Activated naive CD8-positive, alpha-beta T cell treated with anti-CD3 and anti-CD28 coated beads, Interleukin-2, amount 10 ng/mL, durations not matched to agents 7 days and 5 days (primary cell): ENCODE results near the gene CHCHD6. TPM values are rescaled to one million over a fixed set of nuclear protein-coding genes. Genes with fewer than 3 reads are reported as not detected.
A peak's percentile ranks its signal among the peaks of the same experiment; 100 is the strongest.

Experiments used
- ATAC-seq: fragments of 150-1000 bp; cut with Tn5 transposase; one replicate; pipeline ENCODE4 v1.10.0; 2021; ENCODE audit warnings: low read depth, moderate library complexity
- POLR2A ChIA-PET: fragments of 350-600 bp; sonication (Branson Sonifier 250); formaldehyde crosslinking; loops from one replicate; lab custom pipeline; 2021; ENCODE audit warnings: antibody characterized with exemption; lab: Charles Lee
- DNase-seq: peaks from one replicate; pipeline ENCODE4 v3.0.0; 2021
- H3K27ac Mint-ChIP-seq: one replicate; pipeline ENCODE4 v1.8.0; 2022; ENCODE audit warnings: mild to moderate bottlenecking, mixed read lengths
- H3K27me3 Mint-ChIP-seq: one replicate; pipeline ENCODE4 v1.8.0; 2022; ENCODE audit warnings: mild to moderate bottlenecking, moderate library complexity, mixed read lengths
- H3K36me3 Mint-ChIP-seq: one replicate; pipeline ENCODE4 v1.8.0; 2021; ENCODE audit warnings: mild to moderate bottlenecking, mixed read lengths
- H3K4me1 Mint-ChIP-seq: one replicate; pipeline ENCODE4 v1.8.0; 2021; ENCODE audit warnings: mixed read lengths
- H3K4me3 Mint-ChIP-seq: one replicate; pipeline ENCODE4 v1.8.0; 2022; ENCODE audit warnings: mild to moderate bottlenecking, moderate library complexity, mixed read lengths
- H3K9me3 Mint-ChIP-seq: one replicate; pipeline ENCODE4 v1.8.0; 2021; ENCODE audit warnings: mixed read lengths
- total RNA-seq, 2 experiments: library from RNA; stranded (reverse); gene quantifications; one replicate each; pipeline ENCODE4 v1.2.3, GENCODE V29; 2021

The CHCHD6 gene
- total RNA-seq, 2 experiments from 2014 or later: 5.6 to 7.8 TPM

DNA sequence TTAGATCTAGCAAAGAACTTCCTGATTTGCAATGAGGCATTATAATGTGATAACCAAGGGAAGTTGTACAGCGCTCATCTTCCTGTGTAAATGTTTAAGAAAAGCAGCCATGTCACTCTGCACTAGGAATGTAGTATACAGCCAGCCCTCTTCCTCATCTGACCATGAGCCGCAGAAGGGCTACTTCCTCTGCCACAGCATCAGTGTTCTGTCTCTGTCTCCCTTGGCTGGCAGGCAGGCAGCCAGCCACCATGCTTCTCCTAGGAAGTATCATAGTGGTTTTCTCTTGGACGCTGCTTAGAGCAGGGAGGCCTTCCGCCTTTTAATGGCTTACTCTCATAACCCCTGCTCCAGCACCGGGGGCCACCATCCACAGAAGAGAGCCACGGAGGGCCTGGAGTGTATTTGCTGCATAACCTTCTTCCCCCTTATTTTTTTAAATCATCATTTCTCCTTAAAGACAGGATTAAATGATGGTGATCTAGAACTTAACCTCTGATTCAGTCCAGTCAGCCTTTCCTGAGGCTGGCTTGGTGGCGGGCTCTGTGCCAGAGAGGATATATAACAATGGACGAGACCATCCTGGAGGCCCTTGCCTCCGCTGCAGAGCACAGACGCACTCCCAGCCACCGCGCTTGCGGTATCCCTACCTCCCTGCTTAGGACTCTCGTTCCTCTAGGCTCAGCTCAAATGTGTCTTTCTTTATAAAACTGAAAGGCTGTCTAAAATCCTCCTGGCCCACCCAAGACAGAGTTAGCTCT lies 221.6 kb downstream of the CHCHD6 start:
- Mint-ChIP-seq H3K27me3 (no peaks in the 10 kb centered on the region), H3K36me3 (no peaks in the 10 kb centered on the region), H3K27ac (peak overlapping the region; percentile 43), H3K4me3 (no peak overlapping the region), H3K4me1 (peaks cover 17% of the 10 kb centered on the region), H3K9me3 (no peaks in the 10 kb centered on the region)
- ATAC-seq (no peak), DNase-seq (no peak)
- POLR2A ChIA-PET: no interaction called here

DNA sequence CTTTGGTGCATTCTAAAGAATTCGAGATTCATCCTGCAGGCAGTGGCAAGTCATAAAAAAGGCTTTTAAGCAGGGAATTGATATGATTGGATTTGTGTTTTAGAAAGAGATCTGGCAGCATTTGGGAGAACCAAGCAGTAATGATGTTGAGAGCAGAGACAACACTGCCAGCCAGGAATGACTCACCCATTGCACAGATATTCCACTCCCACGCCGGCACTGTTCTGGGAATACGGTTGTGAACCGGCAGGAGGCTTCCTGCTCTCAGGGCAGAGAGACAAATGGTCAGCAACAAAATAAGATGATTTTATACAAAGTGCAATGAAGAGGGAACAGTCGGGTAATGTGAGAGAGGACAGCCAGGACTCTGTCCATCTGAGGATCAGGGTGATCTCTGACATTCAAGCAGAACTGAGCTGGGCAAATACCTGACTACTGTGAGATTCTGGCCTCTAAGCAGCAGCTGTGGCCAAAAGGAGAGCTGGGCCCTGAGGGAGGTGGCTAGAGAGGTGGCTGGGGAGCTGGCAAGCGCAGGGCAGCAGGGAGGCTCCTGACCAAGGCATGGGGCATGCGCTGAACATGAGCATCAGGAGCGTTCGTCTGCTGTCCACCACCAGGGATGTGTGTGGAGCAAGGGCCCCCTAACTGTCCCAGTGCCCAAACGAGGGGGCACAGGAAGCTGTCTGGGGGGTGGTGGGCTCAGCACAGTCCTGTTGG lies 222.8 kb downstream of the CHCHD6 start:
- POLR2A ChIA-PET: no interaction called here
- Mint-ChIP-seq H3K27me3 (no peaks in the 10 kb centered on the region), H3K27ac (no peak overlapping the region), H3K36me3 (no peaks in the 10 kb centered on the region), H3K4me1 (peaks cover 17% of the 10 kb centered on the region), H3K9me3 (no peaks in the 10 kb centered on the region), H3K4me3 (no peak overlapping the region)
- no peak for DNase-seq
- no peak for ATAC-seq

DNA sequence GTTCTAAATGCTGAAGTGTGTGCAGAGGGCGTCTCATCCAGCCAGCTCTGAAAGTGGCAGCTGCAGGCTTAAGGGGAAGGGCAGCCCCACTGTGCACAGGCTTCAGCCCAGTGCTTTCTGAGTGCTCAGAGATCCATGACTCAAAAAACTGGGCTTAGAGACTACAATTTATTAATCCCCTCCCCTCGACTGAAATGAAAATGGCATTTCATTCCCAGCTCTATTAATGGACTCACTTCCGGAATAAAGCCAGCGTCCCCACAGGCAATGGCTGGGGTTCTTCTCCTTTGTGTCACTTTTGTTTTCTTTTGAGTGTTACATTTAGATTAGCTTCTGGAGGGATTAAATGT lies 223.3 kb downstream of the CHCHD6 start:
- no peak overlapping the region for H3K27ac Mint-ChIP-seq
- DNase-seq: no peak
- H3K36me3 Mint-ChIP-seq: no peaks in the 10 kb centered on the region
- ATAC-seq: no peak
- H3K27me3 Mint-ChIP-seq: no peaks in the 10 kb centered on the region
- POLR2A ChIA-PET: no interaction called here
- H3K4me3 Mint-ChIP-seq: no peak overlapping the region
- peaks cover 18% of the 10 kb centered on the region for H3K4me1 Mint-ChIP-seq
- H3K9me3 Mint-ChIP-seq: no peaks in the 10 kb centered on the region

DNA sequence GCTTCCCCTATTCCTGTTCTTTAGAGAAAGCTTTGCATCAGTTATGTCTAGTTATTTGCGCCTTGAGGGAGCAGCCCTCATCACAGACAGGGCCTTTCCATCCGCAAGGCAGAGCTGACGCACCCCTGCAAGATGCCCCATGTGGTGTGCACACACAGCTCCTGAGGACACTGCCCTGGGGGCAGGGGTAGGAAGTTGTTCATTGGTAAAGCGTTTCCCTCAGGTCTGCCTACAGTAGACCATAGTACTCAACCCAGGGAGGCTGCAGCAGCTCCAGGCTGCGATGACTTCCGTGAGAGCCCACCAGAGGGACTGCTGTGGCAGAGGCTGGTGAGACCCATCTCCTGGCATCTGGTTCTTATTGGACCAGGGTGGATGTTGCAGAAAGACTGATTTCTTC lies 223.8 kb downstream of the CHCHD6 start:
- no peak overlapping the region for H3K4me3 Mint-ChIP-seq

DNA sequence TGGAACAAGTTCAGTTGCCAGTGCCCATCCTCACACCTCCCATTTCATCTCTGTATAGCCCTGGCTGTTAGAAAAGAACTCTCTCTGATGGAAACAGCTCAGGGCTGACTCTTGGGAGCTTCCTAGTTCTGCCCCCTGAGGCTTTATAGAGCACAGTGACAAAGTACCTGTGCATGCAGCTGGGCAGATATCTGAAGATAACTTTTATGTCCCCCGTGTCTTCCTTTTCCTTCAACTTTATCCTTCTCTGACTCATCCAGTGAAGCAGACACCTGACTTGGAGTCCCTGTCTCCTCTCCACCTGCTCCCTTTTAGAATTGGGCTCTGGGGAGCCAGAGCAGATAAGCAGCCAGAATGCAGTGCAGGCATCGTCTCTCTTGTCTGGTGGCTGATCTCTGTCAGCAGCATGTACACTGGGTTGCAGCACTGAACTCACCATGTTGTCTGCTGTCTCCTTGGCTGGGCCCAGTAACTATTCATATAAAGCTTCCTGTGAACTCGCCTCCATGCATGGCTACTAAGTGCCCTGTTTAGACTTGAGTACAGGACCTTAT lies 225.0 kb downstream of the CHCHD6 start:
- H3K27me3 Mint-ChIP-seq: no peaks in the 10 kb centered on the region
- H3K4me1 Mint-ChIP-seq: peaks cover 11% of the 10 kb centered on the region
- ATAC-seq (no peak), DNase-seq (no peak)
- no peak overlapping the region for H3K4me3 Mint-ChIP-seq
- no peak overlapping the region for H3K27ac Mint-ChIP-seq
- no peaks in the 10 kb centered on the region for H3K36me3 Mint-ChIP-seq
- POLR2A ChIA-PET: no interaction called here
- no peaks in the 10 kb centered on the region for H3K9me3 Mint-ChIP-seq

More for the DNA sequence above, 223.8 kb downstream of the CHCHD6 start:
- ATAC-seq (no peak), DNase-seq (no peak)
- H3K27me3 Mint-ChIP-seq: no peaks in the 10 kb centered on the region
- H3K4me1 Mint-ChIP-seq: peaks cover 18% of the 10 kb centered on the region
- no peaks in the 10 kb centered on the region for H3K9me3 Mint-ChIP-seq
- POLR2A ChIA-PET: interaction anchor here (0.6 kb wide), 1 partner anchor 648 kb away, joined by 3 read pairs; no protein-coding TSS in a partner anchor
- H3K27ac Mint-ChIP-seq: no peak overlapping the region
- no peaks in the 10 kb centered on the region for H3K36me3 Mint-ChIP-seq

DNA sequence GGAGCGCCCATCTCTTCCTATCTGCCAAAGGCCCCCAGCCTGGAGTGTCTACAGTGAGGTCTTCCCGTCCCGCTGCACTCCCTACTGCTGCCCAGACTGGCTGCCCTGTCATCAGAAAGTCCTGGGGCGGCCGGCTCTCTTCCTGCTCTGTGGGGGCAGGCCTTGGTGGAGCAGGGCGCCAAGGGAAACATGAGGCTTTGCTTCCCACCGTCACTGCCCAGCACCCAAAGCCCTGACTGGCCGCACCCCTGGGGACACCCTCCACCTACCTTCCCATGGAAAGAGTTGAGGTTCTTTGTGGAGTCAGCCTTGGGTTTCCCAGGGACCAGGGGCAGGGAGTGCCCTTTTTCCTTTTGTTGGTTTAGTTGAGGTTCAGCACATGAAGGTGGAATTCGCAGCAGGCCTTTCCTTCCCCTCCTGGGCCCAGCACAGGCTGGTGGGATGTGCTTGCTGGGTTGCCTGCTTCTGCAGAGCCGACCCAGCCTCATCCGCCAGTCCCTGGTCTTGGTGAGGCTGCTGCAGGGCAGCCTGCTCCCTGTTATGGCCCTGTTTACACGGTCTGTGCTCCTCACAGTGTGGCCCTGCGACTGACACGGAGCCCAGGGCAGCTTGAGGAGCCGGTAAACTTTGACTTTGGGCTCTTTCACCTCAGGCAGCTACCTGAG lies 227.0 kb downstream of the CHCHD6 start:
- DNase-seq (no peak), ATAC-seq (no peak)
- H3K4me3 Mint-ChIP-seq: no peak overlapping the region
- H3K27me3 Mint-ChIP-seq: peaks cover 1% of the 10 kb centered on the region
- no peaks in the 10 kb centered on the region for H3K9me3 Mint-ChIP-seq
- H3K27ac Mint-ChIP-seq: no peak overlapping the region
- POLR2A ChIA-PET: no interaction called here
- H3K4me1 Mint-ChIP-seq: peaks cover 9% of the 10 kb centered on the region
- no peaks in the 10 kb centered on the region for H3K36me3 Mint-ChIP-seq

DNA sequence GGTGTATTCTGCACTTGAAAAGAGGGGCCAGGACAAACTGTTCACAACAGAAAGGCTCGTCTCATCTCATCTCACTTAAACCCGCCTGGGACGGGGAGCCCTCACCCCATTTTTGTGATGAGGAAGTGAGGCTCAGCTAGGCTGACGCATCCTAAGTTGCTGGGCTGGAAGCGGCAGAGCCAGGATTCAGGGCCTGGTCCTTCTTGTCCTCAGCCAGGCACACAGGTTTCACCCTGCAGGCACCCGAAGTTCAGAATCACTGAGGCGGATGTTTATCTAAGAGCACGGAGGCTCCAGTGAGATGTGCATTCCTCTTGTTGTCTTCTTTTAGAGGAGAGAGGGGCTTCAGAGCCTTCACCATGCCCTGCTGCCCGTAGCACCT lies 227.8 kb downstream of the CHCHD6 start:
- Mint-ChIP-seq H3K4me1 (peaks cover 14% of the 10 kb centered on the region), H3K27me3 (peaks cover 2% of the 10 kb centered on the region), H3K9me3 (no peaks in the 10 kb centered on the region), H3K36me3 (no peaks in the 10 kb centered on the region), H3K4me3 (no peak overlapping the region), H3K27ac (no peak overlapping the region)
- POLR2A ChIA-PET: no interaction called here
- DNase-seq (no peak), ATAC-seq (no peak)

DNA sequence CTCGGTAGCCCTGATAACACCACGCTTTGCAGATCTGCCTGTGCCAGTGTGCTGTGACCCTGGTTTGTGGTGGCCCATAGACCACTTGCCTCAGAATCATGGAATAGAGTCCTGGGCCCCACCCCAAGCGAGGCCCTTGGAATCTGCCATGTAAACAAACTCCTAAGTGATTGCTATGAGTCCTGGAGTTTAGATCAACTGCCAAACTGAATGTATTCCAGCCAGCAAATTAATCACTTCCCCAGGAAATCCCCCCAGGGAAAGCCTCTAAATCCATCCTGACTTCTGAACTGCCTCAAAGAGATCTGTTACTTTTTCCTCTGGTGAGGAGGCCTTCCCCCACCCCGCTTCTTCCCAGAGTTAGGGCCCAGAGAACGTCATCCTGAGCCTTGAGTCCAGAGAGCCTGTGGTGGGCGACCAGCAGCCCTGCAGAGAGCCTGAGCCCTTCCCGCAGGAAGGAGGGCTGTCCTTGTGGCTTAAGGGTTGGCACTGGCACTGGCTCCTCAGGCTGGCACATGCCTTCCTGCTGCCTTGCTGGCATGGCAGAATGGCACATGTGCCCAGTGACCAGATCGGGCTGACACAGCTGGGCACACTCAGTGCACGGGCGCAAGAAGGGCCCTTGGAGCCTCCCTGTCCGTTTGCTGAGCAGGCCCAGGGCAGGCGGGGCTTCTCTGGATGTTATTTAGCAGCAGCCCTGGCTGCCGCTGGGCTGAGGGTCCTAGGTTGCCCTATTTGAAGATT lies 228.3 kb downstream of the CHCHD6 start:
- DNase-seq: no peak
- Mint-ChIP-seq H3K4me3 (no peak overlapping the region), H3K9me3 (no peaks in the 10 kb centered on the region), H3K4me1 (peaks cover 18% of the 10 kb centered on the region), H3K27me3 (peaks cover 2% of the 10 kb centered on the region), H3K36me3 (no peaks in the 10 kb centered on the region), H3K27ac (no peak overlapping the region)
- ATAC-seq: no peak
- POLR2A ChIA-PET: no interaction called here

DNA sequence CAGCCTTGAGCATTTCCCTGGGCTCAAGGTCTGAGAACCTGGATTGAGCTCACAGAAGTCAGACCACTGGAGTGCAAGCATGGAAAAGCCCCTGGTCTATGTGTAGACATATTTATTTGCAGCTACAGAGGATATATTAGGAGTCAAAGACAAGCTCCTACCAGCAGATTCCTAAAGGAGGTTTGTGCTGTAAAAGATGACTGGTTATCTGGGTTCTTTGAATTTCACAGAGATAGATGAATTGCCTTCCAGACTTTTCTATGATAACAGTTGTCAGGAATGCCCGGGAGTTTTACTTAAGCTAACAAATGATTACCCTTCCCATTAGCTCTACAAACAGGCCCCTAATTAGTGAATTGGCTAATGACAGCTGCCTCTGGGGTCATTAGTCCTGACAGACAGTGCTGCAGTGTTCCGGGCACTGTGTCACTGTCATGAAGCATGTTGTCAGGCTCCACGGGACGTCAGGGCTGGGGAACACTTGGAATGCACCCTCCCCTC lies 230.0 kb downstream of the CHCHD6 start:
- POLR2A ChIA-PET: interaction anchor here (0.6 kb wide), 1 partner anchor 1770 kb away, joined by 5 read pairs; no protein-coding TSS in a partner anchor
- no peak for ATAC-seq
- no peak for DNase-seq
- Mint-ChIP-seq H3K36me3 (no peaks in the 10 kb centered on the region), H3K4me1 (peaks cover 18% of the 10 kb centered on the region), H3K4me3 (no peak overlapping the region), H3K9me3 (no peaks in the 10 kb centered on the region), H3K27ac (no peak overlapping the region), H3K27me3 (peaks cover 2% of the 10 kb centered on the region)

DNA sequence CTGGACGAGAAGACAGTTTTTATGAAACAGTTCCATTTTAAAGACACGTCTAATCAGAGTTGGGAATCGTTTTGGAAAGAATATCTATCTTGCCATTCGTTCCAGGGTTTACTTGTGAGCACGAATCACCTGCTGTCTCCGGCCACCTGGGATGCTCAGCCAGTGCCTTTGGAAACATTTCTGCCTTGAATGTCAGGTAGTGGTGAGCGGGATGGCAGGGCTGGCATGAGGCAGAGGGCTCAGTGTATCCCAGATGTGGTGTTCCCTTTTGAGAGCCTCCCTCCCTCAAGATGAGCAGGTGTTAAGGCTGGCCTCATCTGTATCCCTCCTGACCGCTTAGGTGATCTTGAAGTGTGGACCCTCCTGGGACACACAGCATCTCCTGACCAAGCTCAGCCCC lies 231.0 kb downstream of the CHCHD6 start:
- Mint-ChIP-seq H3K27ac (no peak overlapping the region), H3K4me1 (peaks cover 18% of the 10 kb centered on the region), H3K36me3 (no peaks in the 10 kb centered on the region), H3K27me3 (peaks cover 2% of the 10 kb centered on the region), H3K9me3 (no peaks in the 10 kb centered on the region), H3K4me3 (no peak overlapping the region)
- POLR2A ChIA-PET: interaction anchor here (0.6 to 2.1 kb wide), 2 partner anchors 23 to 1769 kb away, joined by 5 read pairs; no protein-coding TSS in a partner anchor
- no peak for DNase-seq
- ATAC-seq: no peak

DNA sequence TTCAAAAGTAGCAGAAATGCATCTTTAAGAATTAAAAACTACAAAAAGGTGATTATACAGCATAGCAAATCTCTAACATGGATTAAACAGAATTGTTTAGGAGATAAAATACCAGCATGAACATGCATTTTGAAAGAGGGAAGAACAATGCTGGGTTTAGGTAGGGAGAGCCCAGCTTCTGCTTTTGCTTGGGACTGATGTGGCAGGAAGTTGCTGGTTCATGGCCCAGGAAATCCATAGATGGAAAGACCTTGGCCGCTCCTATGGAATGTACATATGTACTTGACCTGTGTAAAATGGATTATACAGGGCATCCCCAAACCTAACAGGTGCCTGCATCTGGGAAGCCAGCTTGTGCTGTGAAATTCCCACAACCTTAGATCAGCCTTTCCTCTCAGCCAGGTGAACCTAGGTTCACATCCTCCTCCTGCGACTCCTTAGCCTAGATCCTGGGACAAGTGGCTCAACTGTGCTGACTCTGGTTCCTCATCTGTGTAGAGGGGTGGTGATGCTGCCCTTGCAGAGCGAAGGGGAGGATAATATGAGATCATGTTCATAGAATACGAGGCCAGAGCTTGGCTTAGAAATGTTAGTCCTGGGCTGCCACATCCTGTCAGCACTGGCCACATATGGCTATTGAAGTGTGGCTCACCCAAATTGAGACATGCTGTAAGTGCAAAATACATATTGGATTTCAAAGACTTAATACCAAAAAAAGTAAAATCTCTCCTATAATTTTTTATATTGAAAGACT lies 231.9 kb downstream of the CHCHD6 start:
- Mint-ChIP-seq H3K27ac (no peak overlapping the region), H3K36me3 (no peaks in the 10 kb centered on the region), H3K27me3 (peaks cover 4% of the 10 kb centered on the region), H3K9me3 (no peaks in the 10 kb centered on the region), H3K4me3 (peak overlapping the region; percentile 19), H3K4me1 (peaks cover 18% of the 10 kb centered on the region)
- POLR2A ChIA-PET: interaction anchor here (2.1 kb wide), 1 partner anchor 24 kb away, joined by 5 read pairs; no protein-coding TSS in a partner anchor
- DNase-seq (no peak), ATAC-seq (peak; percentile 63)

DNA sequence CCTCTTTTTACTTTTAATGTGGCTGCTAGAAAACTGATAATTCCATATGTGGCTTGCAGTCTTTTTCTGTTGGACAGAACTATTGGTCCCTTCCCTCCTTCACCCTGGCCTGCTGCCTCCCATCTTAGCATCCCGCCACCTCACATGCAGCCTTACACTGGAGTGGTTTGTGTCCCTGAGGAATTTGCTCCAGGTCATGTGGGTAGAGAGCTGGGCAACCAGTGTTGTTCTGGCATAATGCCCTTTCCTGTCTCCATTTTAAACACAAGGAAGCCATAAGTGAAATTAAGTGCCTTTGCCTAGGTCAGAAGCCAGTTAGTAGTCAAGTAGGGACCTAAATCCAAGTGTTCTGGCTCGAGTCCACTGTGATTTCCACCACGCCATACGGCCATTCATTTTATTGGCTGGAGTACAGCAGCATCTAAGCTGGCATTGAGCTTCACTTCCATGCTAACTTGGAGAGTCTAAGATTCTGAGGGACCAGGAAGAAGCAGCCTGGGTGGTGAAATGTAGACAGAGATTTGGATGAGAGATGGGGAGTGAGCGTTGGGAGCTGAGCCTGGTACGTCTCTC lies 232.9 kb downstream of the CHCHD6 start:
- POLR2A ChIA-PET: interaction anchor here (2.1 kb wide), 1 partner anchor 25 kb away, joined by 5 read pairs; no protein-coding TSS in a partner anchor
- Mint-ChIP-seq H3K27me3 (peaks cover 4% of the 10 kb centered on the region), H3K9me3 (no peaks in the 10 kb centered on the region), H3K4me1 (peaks cover 21% of the 10 kb centered on the region), H3K36me3 (no peaks in the 10 kb centered on the region), H3K27ac (no peak overlapping the region), H3K4me3 (no peak overlapping the region)
- DNase-seq (no peak), ATAC-seq (no peak)
